ENCODE data around the gene C12orf57. TPM values are rescaled to one million over a fixed set of nuclear protein-coding genes. Genes with fewer than 3 reads are reported as not detected.

C12orf57 gene
- polyA plus RNA-seq, 2 of the 4 experiments (the other 2 are of a cell fraction) = 261 to 466 TPM

GRCh38 chr12:6947615-6948014, 3.8 kb downstream of the C12orf57 start (continued):
- TF ChIP-seq REST (IDR thresholded peaks at IDR 0.05) = no peak
- no peak for TF ChIP-seq JUNB (IDR thresholded peaks at IDR 0.05)
- no peak for TF ChIP-seq KDM1A (IDR thresholded peaks at IDR 0.05; ENCODE audit: low read depth)
- TF ChIP-seq PHF8 (IDR thresholded peaks at IDR 0.05; ENCODE audit: borderline replicate concordance, low read depth) = no peak
- TF ChIP-seq FOSB (CRISPR knock-in tag; IDR thresholded peaks at IDR 0.05) = no peak
- no peak for TF ChIP-seq SREBF2 (IDR thresholded peaks at IDR 0.05)
- TF ChIP-seq CBX8 (IDR thresholded peaks at IDR 0.05) = no peak
- no peak for TF ChIP-seq TFCP2L1 (CRISPR knock-in tag; IDR thresholded peaks at IDR 0.05)

GRCh38 chr12:6948873-6949594, 5.2 kb downstream of the C12orf57 start:
- TF ChIP-seq JUN (IDR thresholded peaks at IDR 0.05) = no peak
- no peaks in the 10 kb centered on the region for H3K9me3 ChIP-seq
- ChIA-PET CTCF (interaction anchor here (0.6 to 22.6 kb wide), 8 partner anchors 13 to 163 kb away, joined by 3 to 370 read pairs (median 4); partner anchors contain the start of genes ATN1, C1RL, EMG1 and PHB2), POLR2A (no interaction called here)
- no peak overlapping the region for H3K27ac ChIP-seq
- H3K4me3 ChIP-seq = no peak overlapping the region
- H3K4me2 ChIP-seq = no peak overlapping the region
- no peak for DNase-seq (ENCODE audit: low read depth in 1 of 2, low spot score in 1 of 2)
- H3K4me1 ChIP-seq = peaks cover 24% of the 10 kb centered on the region
- FAIRE-seq = no peak
- WGBS (ENCODE audit: missing lambda C conversion rate) = 90% methylated on average over 15 of the region's 15 CpGs
- ATAC-seq = no peak

- peaks cover 17% of the 10 kb centered on the region for H3K4me1 ChIP-seq
- TF ChIP-seq NPAS2 (CRISPR knock-in tag; IDR thresholded peaks at IDR 0.05; ENCODE audit: borderline replicate concordance) (no peak), PHF8 (IDR thresholded peaks at IDR 0.05; ENCODE audit: borderline replicate concordance, low read depth) (no peak), CBX2 (IDR thresholded peaks at IDR 0.05; ENCODE audit: borderline replicate concordance, low read depth) (no peak), MAZ (IDR thresholded peaks at IDR 0.05; ENCODE audit: borderline replicate concordance, low read depth, low read length) (no peak), POLR2AphosphoS2 (conservative IDR thresholded peaks at IDR 0.05; ENCODE audit: low read length) (no peak), ATOH8 (CRISPR knock-in tag; IDR thresholded peaks at IDR 0.05; ENCODE audit: low read depth) (no peak), CHD2 (IDR thresholded peaks at IDR 0.05; ENCODE audit: low read length, partially characterized antibody) (no peak), SMC3 (IDR thresholded peaks at IDR 0.05) (no peak), PBX3 (IDR thresholded peaks at IDR 0.05) (no peak), HDAC2 (IDR thresholded peaks at IDR 0.05) (no peak), HES2 (IDR thresholded peaks at IDR 0.05) (no peak), RCOR1 (IDR thresholded peaks at IDR 0.05; ENCODE audit: low read depth, low read length) (no peak), RFX5 (IDR thresholded peaks at IDR 0.05) (no peak), BHLHE40 (IDR thresholded peaks at IDR 0.05; ENCODE audit: low read depth, low read length) (no peak), HOXB13 (CRISPR knock-in tag; IDR thresholded peaks at IDR 0.05; ENCODE audit: low read depth) (no peak), HOXB5 (CRISPR knock-in tag; IDR thresholded peaks at IDR 0.05) (no peak), E2F6 (IDR thresholded peaks at IDR 0.05; ENCODE audit: borderline replicate concordance, low read depth) (no peak), EHMT2 (IDR thresholded peaks at IDR 0.05; ENCODE audit: low read depth) (no peak), ZC3H11A (IDR thresholded peaks at IDR 0.05) (no peak), NR3C1 (IDR thresholded peaks at IDR 0.05) (no peak)
- no peak overlapping the region for H3K27ac ChIP-seq
- ChIA-PET POLR2A (no interaction called here), CTCF (interaction anchor here (1.0 to 22.6 kb wide), 6 partner anchors 10 to 159 kb away, joined by 3 to 370 read pairs (median 11); partner anchors contain the start of genes ATN1 and C1RL)
- no peak overlapping the region for H3K4me2 ChIP-seq
- ATAC-seq (no peak), FAIRE-seq (no peak), DNase-seq (ENCODE audit: low read depth in 1 of 2, low spot score in 1 of 2) (no peak)
- H3K9me3 ChIP-seq = no peaks in the 10 kb centered on the region
- no peak overlapping the region for H3K4me3 ChIP-seq
- WGBS (ENCODE audit: missing lambda C conversion rate) = 80% methylated on average over 1 of the region's 1 CpG
Measured at GRCh38 chr12:6950401-6950801, 6.6 kb downstream of the C12orf57 start.

Measured in A549 (cell line).